OCI-LY7 (cell line): ENCODE data around the gene C16orf95. TPM values are rescaled to one million over a fixed set of nuclear protein-coding genes. Genes with fewer than 3 reads are reported as not detected.

ENCODE experiments used
- BruUV-seq: library from RNA; stranded (reverse); fragments of 400-500 nt; replicated peaks from 2 replicates; lab custom pipeline; 2021; lab: Mats Ljungman, UMichigan
- CTCF ChIA-PET: fragments of 300-600 bp; sonication (Branson Sonifier 250); formaldehyde crosslinking; loops from one replicate; lab custom pipeline; 2022; ENCODE audit warnings: antibody characterized with exemption; ENCODE audit not compliant: unreplicated experiment; lab: Charles Lee
- POLR2A ChIA-PET: fragments of 300-600 bp; sonication (Branson Sonifier 250); formaldehyde crosslinking; loops from one replicate; lab custom pipeline; 2022; ENCODE audit warnings: antibody characterized with exemption; lab: Charles Lee
- DNase-seq: peaks from one replicate; pipeline ENCODE4 v3.0.0-alpha.2; 2015; ENCODE audit warnings: low spot score
- H2AFZ ChIP-seq: fragments of 200-600 bp; sonication (generic), shearing (Covaris generic); 2 replicates; pipeline ENCODE4 v1.6.1; 2014; ENCODE audit warnings: mild to moderate bottlenecking, antibody characterized with exemption, low read length, moderate library complexity
- H3K27ac ChIP-seq: fragments of 200-600 bp; sonication (generic); 2 replicates; pipeline ENCODE4 v1.5.1; 2014; ENCODE audit warnings: mixed run types, low read depth, mild to moderate bottlenecking, moderate library complexity, low read length, inconsistent platforms; ENCODE audit not compliant: poor library complexity, severe bottlenecking
- H3K36me3 ChIP-seq: fragments of 200-600 bp; sonication (generic); 2 replicates; pipeline ENCODE4 v1.6.1; 2014; ENCODE audit warnings: mild to moderate bottlenecking, antibody characterized with exemption, low read length, moderate library complexity, mixed read lengths; ENCODE audit not compliant: insufficient read depth
- H3K4me1 ChIP-seq: fragments of 200-600 bp; sonication (generic); 2 replicates; pipeline ENCODE4 v1.5.1; 2014; ENCODE audit warnings: mild to moderate bottlenecking, low read length; ENCODE audit not compliant: insufficient read depth, poor library complexity, severe bottlenecking
- H3K4me2 ChIP-seq: fragments of 200-600 bp; sonication (generic); 2 replicates; pipeline ENCODE4 v1.6.1; 2014; ENCODE audit warnings: mild to moderate bottlenecking, low read length
- H3K4me3 ChIP-seq: fragments of 200-600 bp; sonication (generic); 2 replicates; pipeline ENCODE4 v1.5.1; 2014; ENCODE audit warnings: mild to moderate bottlenecking, low read depth, low read length; ENCODE audit not compliant: poor library complexity, severe bottlenecking
- H3K79me2 ChIP-seq: fragments of 200-600 bp; sonication (generic); 2 replicates; pipeline ENCODE4 v1.6.1; 2016; ENCODE audit warnings: low read depth, mild to moderate bottlenecking, low read length, moderate library complexity, mixed read lengths; ENCODE audit not compliant: insufficient read depth
- H3K9me2 ChIP-seq: fragments of 200-600 bp; sonication (generic); 2 replicates; pipeline ENCODE4 v1.6.1; 2016; ENCODE audit warnings: mild to moderate bottlenecking, low read length, mixed read lengths; ENCODE audit not compliant: insufficient read depth
- H3K9me3 ChIP-seq: fragments of 200-600 bp; sonication (generic); 2 replicates; pipeline ENCODE4 v1.6.1; 2014; ENCODE audit warnings: mild to moderate bottlenecking, mixed run types, low read length, mixed read lengths
- H4K20me1 ChIP-seq: fragments of 200-600 bp; sonication (generic); 2 replicates; pipeline ENCODE4 v1.6.1; 2014; ENCODE audit warnings: mild to moderate bottlenecking, antibody characterized with exemption, low read length, moderate library complexity, mixed read lengths; ENCODE audit not compliant: insufficient read depth
- EZH2phosphoT487 ChIP-seq: fragments of 200-600 bp; sonication (generic); IDR thresholded peaks from 2 replicates; pipeline ENCODE4 v1.6.1; 2018; ENCODE audit warnings: low read depth, borderline replicate concordance, mild to moderate bottlenecking, mixed run types, antibody characterized with exemption, low read length, moderate library complexity, mixed read lengths
- intact Hi-C: fragments of 100-400 bp; cut with micrococcal nuclease; formaldehyde crosslinking; loops from one replicate; pipeline ENCODE4 v1.10.0; 2022; ENCODE audit not compliant: unreplicated experiment
- total RNA-seq, 2 experiments: library from RNA; depleted of rRNA in 1 of 2; stranded (reverse); fragments of >200 nt in 1 of 2; shearing (Covaris generic) in 1 of 2; gene quantifications; 2 replicates each; pipeline ENCODE4 v1.2.3, GENCODE V29; 2014 to 2022
- TF ChIP-seq, protein P1 (sequence below): fragments of 200-600 bp; sonication (generic); conservative IDR thresholded peaks from 2 replicates; pipeline ENCODE4 v1.5.1; 2014; ENCODE audit warnings: mild to moderate bottlenecking, antibody characterized with exemption, low read length, moderate library complexity, mixed read lengths

The C16orf95 gene
- total RNA-seq, 2 experiments from 2014 or later = 8.5 to 22.1 TPM

DNA sequence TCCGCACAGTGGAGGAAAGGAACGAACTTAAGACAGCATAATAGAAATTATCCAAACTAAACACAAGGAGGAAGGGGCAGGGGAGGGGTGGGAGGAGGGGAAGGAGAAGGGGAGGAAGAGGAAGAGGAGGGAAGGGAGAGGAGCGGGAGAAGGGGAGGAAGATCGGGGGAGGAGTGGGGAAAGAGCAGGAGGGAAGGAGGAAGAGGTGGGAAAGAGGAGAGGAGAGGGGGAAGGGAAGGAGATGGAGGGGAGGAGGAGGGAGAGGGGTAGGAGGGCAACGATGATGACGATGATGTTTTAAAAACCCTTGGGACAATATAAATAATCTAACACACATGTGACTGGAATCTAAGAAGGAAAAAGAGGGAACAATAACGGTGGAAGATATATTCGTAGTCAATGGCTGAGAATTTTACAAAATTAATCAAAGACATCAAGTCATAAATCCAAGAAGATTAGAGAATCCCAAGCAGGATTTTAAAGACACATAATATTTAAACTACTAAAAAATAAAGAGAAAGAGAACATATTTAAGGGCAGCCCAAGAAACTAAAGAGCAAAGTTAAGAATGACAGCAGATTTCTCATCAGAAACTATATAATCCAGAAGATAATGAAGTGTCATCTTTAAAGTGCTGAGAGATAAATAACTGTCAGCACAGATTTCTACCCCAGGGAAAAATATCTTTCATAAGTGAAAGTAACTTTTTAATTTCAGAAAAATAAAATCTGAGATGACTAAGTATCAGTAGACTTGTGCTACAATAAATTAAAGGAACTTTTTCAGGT, 30.2 kb downstream of the C16orf95 start:
- no peak for TF ChIP-seq EZH2phosphoT487
- TF ChIP-seq, protein P1, sequence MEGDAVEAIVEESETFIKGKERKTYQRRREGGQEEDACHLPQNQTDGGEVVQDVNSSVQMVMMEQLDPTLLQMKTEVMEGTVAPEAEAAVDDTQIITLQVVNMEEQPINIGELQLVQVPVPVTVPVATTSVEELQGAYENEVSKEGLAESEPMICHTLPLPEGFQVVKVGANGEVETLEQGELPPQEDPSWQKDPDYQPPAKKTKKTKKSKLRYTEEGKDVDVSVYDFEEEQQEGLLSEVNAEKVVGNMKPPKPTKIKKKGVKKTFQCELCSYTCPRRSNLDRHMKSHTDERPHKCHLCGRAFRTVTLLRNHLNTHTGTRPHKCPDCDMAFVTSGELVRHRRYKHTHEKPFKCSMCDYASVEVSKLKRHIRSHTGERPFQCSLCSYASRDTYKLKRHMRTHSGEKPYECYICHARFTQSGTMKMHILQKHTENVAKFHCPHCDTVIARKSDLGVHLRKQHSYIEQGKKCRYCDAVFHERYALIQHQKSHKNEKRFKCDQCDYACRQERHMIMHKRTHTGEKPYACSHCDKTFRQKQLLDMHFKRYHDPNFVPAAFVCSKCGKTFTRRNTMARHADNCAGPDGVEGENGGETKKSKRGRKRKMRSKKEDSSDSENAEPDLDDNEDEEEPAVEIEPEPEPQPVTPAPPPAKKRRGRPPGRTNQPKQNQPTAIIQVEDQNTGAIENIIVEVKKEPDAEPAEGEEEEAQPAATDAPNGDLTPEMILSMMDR = no peak
- CTCF ChIA-PET = no interaction called here
- no peak for DNase-seq

DNA sequence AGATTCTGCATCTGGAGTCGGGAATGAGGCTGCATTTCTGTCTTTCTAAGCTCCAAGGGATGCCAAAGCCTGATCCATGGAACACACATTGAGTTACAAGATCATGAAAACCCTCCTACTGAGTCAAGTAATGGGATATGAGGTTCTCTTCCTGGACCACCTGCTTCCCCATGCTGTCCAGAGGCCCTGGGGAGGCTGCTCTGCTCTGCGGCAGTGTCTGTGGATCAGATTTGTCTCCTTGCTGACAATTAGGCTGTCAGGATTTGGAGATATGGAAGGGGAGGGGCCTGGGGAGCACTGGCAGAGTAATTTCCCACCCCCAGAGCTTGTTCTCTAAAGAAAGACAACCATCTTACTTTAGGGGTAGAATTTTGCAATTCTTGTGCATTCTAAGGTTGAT, 33.0 kb downstream of the C16orf95 start:
- no peak for DNase-seq

More for the DNA sequence above, 30.2 kb downstream of the C16orf95 start:
- no peak overlapping the region for H3K27ac ChIP-seq
- no TSS peak for BruUV-seq
- no peaks in the 10 kb centered on the region for H4K20me1 ChIP-seq
- intact Hi-C loops = no loop called here
- H3K4me1 ChIP-seq = no peaks in the 10 kb centered on the region
- no peak overlapping the region for H2AFZ ChIP-seq
- peaks cover 6% of the 10 kb centered on the region for H3K36me3 ChIP-seq
- H3K4me3 ChIP-seq = no peak overlapping the region
- peaks cover 10% of the 10 kb centered on the region; the same call in 1 of the 2 replicates for H3K9me3 ChIP-seq
- no peaks in the 10 kb centered on the region for H3K9me2 ChIP-seq
- no peaks in the 10 kb centered on the region for H3K79me2 ChIP-seq
- no peak overlapping the region for H3K4me2 ChIP-seq
- POLR2A ChIA-PET = interaction anchor here (0.5 to 0.7 kb wide), 2 partner anchors 19 to 113 kb away, joined by 3 read pairs; no protein-coding TSS in a partner anchor

More for the DNA sequence above, 33.0 kb downstream of the C16orf95 start:
- no peaks in the 10 kb centered on the region for H3K36me3 ChIP-seq
- H4K20me1 ChIP-seq = no peaks in the 10 kb centered on the region
- TF ChIP-seq, protein P1 = no peak
- no peak for TF ChIP-seq EZH2phosphoT487
- H3K27ac ChIP-seq = no peak overlapping the region
- CTCF ChIA-PET = no interaction called here
- no peaks in the 10 kb centered on the region for H3K9me2 ChIP-seq
- BruUV-seq = no TSS peak
- H3K4me1 ChIP-seq = no peaks in the 10 kb centered on the region
- POLR2A ChIA-PET = no interaction called here
- no peak overlapping the region for H2AFZ ChIP-seq
- no peak overlapping the region for H3K4me2 ChIP-seq
- intact Hi-C loops = no loop called here
- 0 out of 2 replicates have a peak, but pooled peaks cover 4% of the 10 kb centered on the region for H3K9me3 ChIP-seq
- no peaks in the 10 kb centered on the region for H3K79me2 ChIP-seq
- H3K4me3 ChIP-seq = no peak overlapping the region
